Muscle layer of duodenum (tissue), 2 donors: ENCODE measurements around the gene HOMER2.
"Not testable (repeated sequence)": the region's sequence is repeated elsewhere in the genome, so short reads cannot be mapped to it uniquely, and the experiment has no call there.

ENCODE experiments used
- H3K27ac ChIP-seq: one replicate; pipeline ENCODE4 v1.7.0; 2013; ENCODE audit warnings: mild to moderate bottlenecking, low read length
- H3K27me3 ChIP-seq: one replicate; pipeline ENCODE4 v1.7.0; 2013; ENCODE audit warnings: low read depth, mild to moderate bottlenecking, control low read depth, low read length
- H3K36me3 ChIP-seq, 2 donors: one replicate each; pipeline ENCODE4 v1.7.0; 2013; ENCODE audit warnings: low read length in 2 of 2, control low read depth in 1 of 2, mild to moderate bottlenecking in 1 of 2; ENCODE audit not compliant: insufficient read depth in 2 of 2, control insufficient read depth in 1 of 2
- H3K4me1 ChIP-seq, 2 donors: one replicate each; pipeline ENCODE4 v1.7.0; 2013; ENCODE audit warnings: low read length in 2 of 2, mild to moderate bottlenecking in 2 of 2, control low read depth in 1 of 2, moderate library complexity in 1 of 2; ENCODE audit not compliant: insufficient read depth in 2 of 2, control insufficient read depth in 1 of 2
- H3K4me3 ChIP-seq, 2 donors: one replicate each; pipeline ENCODE4 v1.7.0; 2013; ENCODE audit warnings: low read length in 2 of 2, low read depth in 1 of 2, mild to moderate bottlenecking in 1 of 2
- H3K9me3 ChIP-seq, 2 donors: one replicate each; pipeline ENCODE4 v1.7.0; 2013; ENCODE audit warnings: low read length in 2 of 2, control low read depth in 1 of 2, mild to moderate bottlenecking in 1 of 2; ENCODE audit not compliant: control insufficient read depth in 1 of 2
- donor health status: healthy.

HOMER2 gene

GRCh38 chr15:82943176-82943575 is 9.3 kb downstream of the HOMER2 start:
- Histone ChIP-seq H3K27me3 (no peaks in the 10 kb centered on the region), H3K9me3 (no peaks in the 10 kb centered on the region), H3K4me3 (no peak overlapping the region), H3K36me3 (no peaks in the 10 kb centered on the region), H3K27ac (no peak overlapping the region), H3K4me1 (no peaks in the 10 kb centered on the region)

GRCh38 chr15:82942691-82943090 is 9.8 kb downstream of the HOMER2 start:
- no peaks in the 10 kb centered on the region for H3K4me1 ChIP-seq
- H3K9me3 ChIP-seq: no peaks in the 10 kb centered on the region
- no peaks in the 10 kb centered on the region for H3K36me3 ChIP-seq
- no peak overlapping the region for H3K4me3 ChIP-seq
- H3K27ac ChIP-seq: no peak overlapping the region
- no peaks in the 10 kb centered on the region for H3K27me3 ChIP-seq

- H3K27me3 ChIP-seq, H3K27ac ChIP-seq, H3K36me3 ChIP-seq, H3K4me1 ChIP-seq, H3K4me3 ChIP-seq, H3K9me3 ChIP-seq: not testable (repeated sequence)
Measured at GRCh38 chr15:82939678-82940077, 12.8 kb downstream of the HOMER2 start.

- Histone ChIP-seq H3K27me3 (no peaks in the 10 kb centered on the region), H3K9me3 (no peaks in the 10 kb centered on the region), H3K4me1 (no peaks in the 10 kb centered on the region), H3K4me3 (no peak overlapping the region), H3K36me3 (no peaks in the 10 kb centered on the region), H3K27ac (no peak overlapping the region)
Measured at GRCh38 chr15:82937712-82938058, 14.8 kb downstream of the HOMER2 start.

GRCh38 chr15:82936966-82937711 is 15.4 kb downstream of the HOMER2 start:
- Histone ChIP-seq H3K27ac (no peak overlapping the region), H3K4me1 (no peaks in the 10 kb centered on the region), H3K27me3 (no peaks in the 10 kb centered on the region), H3K36me3 (no peaks in the 10 kb centered on the region), H3K4me3 (no peak overlapping the region), H3K9me3 (no peaks in the 10 kb centered on the region)

GRCh38 chr15:82935382-82935781 is 17.1 kb downstream of the HOMER2 start:
- H3K36me3 ChIP-seq: no peaks in the 10 kb centered on the region
- H3K4me1 ChIP-seq: no peaks in the 10 kb centered on the region
- no peak overlapping the region for H3K4me3 ChIP-seq
- H3K9me3 ChIP-seq: no peaks in the 10 kb centered on the region
- no peaks in the 10 kb centered on the region for H3K27me3 ChIP-seq
- no peak overlapping the region for H3K27ac ChIP-seq

GRCh38 chr15:82934100-82934880 is 18.2 kb downstream of the HOMER2 start:
- Histone ChIP-seq H3K4me1 (no peaks in the 10 kb centered on the region), H3K27ac (no peak overlapping the region), H3K27me3 (no peaks in the 10 kb centered on the region), H3K9me3 (no peaks in the 10 kb centered on the region), H3K4me3 (no peak overlapping the region), H3K36me3 (no peaks in the 10 kb centered on the region)

GRCh38 chr15:82933576-82933975 is 18.9 kb downstream of the HOMER2 start:
- no peaks in the 10 kb centered on the region for H3K27me3 ChIP-seq
- no peak overlapping the region for H3K27ac ChIP-seq
- H3K4me1 ChIP-seq: no peaks in the 10 kb centered on the region
- no peaks in the 10 kb centered on the region for H3K9me3 ChIP-seq
- H3K4me3 ChIP-seq: no peak overlapping the region
- no peaks in the 10 kb centered on the region for H3K36me3 ChIP-seq

- H3K4me3 ChIP-seq: no peak overlapping the region
- no peaks in the 10 kb centered on the region for H3K9me3 ChIP-seq
- no peaks in the 10 kb centered on the region for H3K27me3 ChIP-seq
- H3K27ac ChIP-seq: no peak overlapping the region
- H3K4me1 ChIP-seq: no peaks in the 10 kb centered on the region
- H3K36me3 ChIP-seq: no peaks in the 10 kb centered on the region
Measured at GRCh38 chr15:82931221-82931620, 21.3 kb downstream of the HOMER2 start.

- Histone ChIP-seq H3K27me3 (no peaks in the 10 kb centered on the region), H3K27ac (no peak overlapping the region), H3K4me3 (no peak overlapping the region), H3K4me1 (no peaks in the 10 kb centered on the region), H3K36me3 (no peaks in the 10 kb centered on the region), H3K9me3 (no peaks in the 10 kb centered on the region)
Measured at GRCh38 chr15:82930461-82930860, 22.1 kb downstream of the HOMER2 start.

GRCh38 chr15:82928711-82929110 is 23.8 kb downstream of the HOMER2 start:
- Histone ChIP-seq H3K27me3 (no peaks in the 10 kb centered on the region), H3K27ac (no peak overlapping the region), H3K4me3 (no peak overlapping the region), H3K9me3 (no peaks in the 10 kb centered on the region), H3K36me3 (no peaks in the 10 kb centered on the region), H3K4me1 (no peaks in the 10 kb centered on the region)

- Histone ChIP-seq H3K27ac (no peak overlapping the region), H3K36me3 (no peaks in the 10 kb centered on the region), H3K4me3 (no peak overlapping the region), H3K4me1 (no peaks in the 10 kb centered on the region), H3K9me3 (no peaks in the 10 kb centered on the region), H3K27me3 (no peaks in the 10 kb centered on the region)
Measured at GRCh38 chr15:82923744-82924143, 28.8 kb downstream of the HOMER2 start.
